Parathyroid adenoma (tissue), 2 donors: ENCODE measurements around the gene BRD9.

Experiments
- H2AFZ ChIP-seq: fragments of 300-600 bp; sonication (generic); one replicate; pipeline ENCODE4 v1.7.0; 2017; ENCODE audit warnings: antibody characterized with exemption, mild to moderate bottlenecking
- H3K27ac ChIP-seq: fragments of 300-600 bp; sonication (generic); one replicate; pipeline ENCODE4 v1.7.0; 2017
- H3K27me3 ChIP-seq: fragments of 300-600 bp; sonication (generic); one replicate; pipeline ENCODE4 v1.7.0; 2017; ENCODE audit warnings: low read length; ENCODE audit not compliant: control insufficient read depth, insufficient read depth
- H3K36me3 ChIP-seq: fragments of 300-600 bp; sonication (generic); one replicate; pipeline ENCODE4 v1.7.0; 2017; ENCODE audit warnings: low read length; ENCODE audit not compliant: control insufficient read depth, insufficient read depth
- H3K4me1 ChIP-seq: fragments of 300-600 bp; sonication (generic); one replicate; pipeline ENCODE4 v1.7.0; 2017; ENCODE audit warnings: control low read depth
- H3K4me2 ChIP-seq: fragments of 300-600 bp; sonication (generic); one replicate; pipeline ENCODE4 v1.7.0; 2017; ENCODE audit warnings: low read length
- H3K4me3 ChIP-seq: fragments of 300-600 bp; sonication (generic); one replicate; pipeline ENCODE4 v1.7.0; 2017; ENCODE audit warnings: low read depth, low read length
- H3K79me2 ChIP-seq: fragments of 300-600 bp; sonication (generic); one replicate; pipeline ENCODE4 v1.7.0; 2017; ENCODE audit warnings: control low read depth
- H3K9ac ChIP-seq: fragments of 300-600 bp; sonication (generic); one replicate; pipeline ENCODE4 v1.7.0; 2017; ENCODE audit warnings: mild to moderate bottlenecking
- H3K9me3 ChIP-seq: fragments of 300-600 bp; sonication (generic); one replicate; pipeline ENCODE4 v1.7.0; 2017; ENCODE audit warnings: low read length; ENCODE audit not compliant: control insufficient read depth
- TF ChIP-seq, protein P1 (sequence below): fragments of 300-600 bp; sonication (generic); IDR thresholded peaks from one replicate; pipeline ENCODE4 v1.7.0; 2017; ENCODE audit warnings: antibody characterized with exemption, mild to moderate bottlenecking
- donor health status: primary hyperparathyroidism.

Gene BRD9

DNA sequence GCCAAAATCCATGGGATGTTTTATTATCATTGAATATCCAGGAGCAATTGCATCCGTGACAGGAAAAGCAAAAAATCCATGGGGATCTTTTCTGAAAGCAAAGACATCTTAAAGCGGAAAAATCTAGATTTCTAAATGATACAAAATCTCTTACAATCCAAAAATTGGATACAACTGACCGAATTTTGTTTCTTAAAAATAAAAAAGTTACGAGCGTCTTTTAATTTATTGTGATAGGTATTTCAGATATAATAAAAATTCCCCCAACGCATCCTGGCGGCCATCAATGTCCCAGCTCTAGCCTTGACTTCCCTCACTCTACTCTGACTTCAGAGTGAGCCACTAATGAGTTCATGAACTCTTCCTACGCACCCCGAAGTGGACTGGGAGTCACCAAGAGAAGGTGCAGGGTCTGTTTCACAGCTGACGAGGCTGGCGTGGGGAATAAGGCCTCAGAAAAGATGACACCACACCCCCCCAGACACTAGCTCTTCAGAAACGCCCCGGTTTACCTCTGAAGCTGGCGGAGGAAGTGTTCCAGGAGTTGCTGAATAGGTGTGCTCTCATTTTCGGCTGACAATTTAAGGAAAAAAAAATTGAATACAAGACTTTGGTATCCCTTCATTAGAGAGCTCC, 3.4 kb downstream of the BRD9 start:
- Histone ChIP-seq H2AFZ (no peak overlapping the region), H3K4me3 (no peak overlapping the region), H3K4me2 (no peak overlapping the region), H3K79me2 (peaks cover 12% of the 10 kb centered on the region), H3K36me3 (no peaks in the 10 kb centered on the region), H3K27me3 (no peaks in the 10 kb centered on the region), H3K9me3 (no peaks in the 10 kb centered on the region), H3K4me1 (peaks cover 3% of the 10 kb centered on the region), H3K9ac (no peak overlapping the region), H3K27ac (no peak overlapping the region)
- TF ChIP-seq, protein P1, sequence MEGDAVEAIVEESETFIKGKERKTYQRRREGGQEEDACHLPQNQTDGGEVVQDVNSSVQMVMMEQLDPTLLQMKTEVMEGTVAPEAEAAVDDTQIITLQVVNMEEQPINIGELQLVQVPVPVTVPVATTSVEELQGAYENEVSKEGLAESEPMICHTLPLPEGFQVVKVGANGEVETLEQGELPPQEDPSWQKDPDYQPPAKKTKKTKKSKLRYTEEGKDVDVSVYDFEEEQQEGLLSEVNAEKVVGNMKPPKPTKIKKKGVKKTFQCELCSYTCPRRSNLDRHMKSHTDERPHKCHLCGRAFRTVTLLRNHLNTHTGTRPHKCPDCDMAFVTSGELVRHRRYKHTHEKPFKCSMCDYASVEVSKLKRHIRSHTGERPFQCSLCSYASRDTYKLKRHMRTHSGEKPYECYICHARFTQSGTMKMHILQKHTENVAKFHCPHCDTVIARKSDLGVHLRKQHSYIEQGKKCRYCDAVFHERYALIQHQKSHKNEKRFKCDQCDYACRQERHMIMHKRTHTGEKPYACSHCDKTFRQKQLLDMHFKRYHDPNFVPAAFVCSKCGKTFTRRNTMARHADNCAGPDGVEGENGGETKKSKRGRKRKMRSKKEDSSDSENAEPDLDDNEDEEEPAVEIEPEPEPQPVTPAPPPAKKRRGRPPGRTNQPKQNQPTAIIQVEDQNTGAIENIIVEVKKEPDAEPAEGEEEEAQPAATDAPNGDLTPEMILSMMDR: no peak

DNA sequence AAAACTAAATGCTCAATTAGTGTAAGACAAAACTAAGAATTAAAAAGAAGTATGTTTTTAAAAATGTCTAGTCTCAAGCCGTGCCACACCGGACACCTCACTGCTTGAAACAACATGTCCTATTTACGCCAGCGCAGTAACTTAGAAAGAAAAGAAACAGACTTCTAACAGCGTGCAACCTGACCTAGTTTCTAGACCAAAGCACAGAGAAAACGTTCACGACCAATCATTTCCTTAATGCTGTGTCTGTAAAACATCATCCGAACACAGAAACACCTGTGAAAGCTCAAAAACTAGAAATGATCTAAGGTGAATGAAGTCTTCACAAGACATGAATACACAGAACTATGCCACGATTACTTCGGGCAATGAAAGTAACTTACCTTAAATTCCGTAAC, 4.0 kb downstream of the BRD9 start:
- no peak overlapping the region for H3K4me3 ChIP-seq
- no peak overlapping the region for H3K27ac ChIP-seq
- no peak overlapping the region for H3K9ac ChIP-seq
- no peaks in the 10 kb centered on the region for H3K36me3 ChIP-seq
- no peak overlapping the region for H2AFZ ChIP-seq
- H3K27me3 ChIP-seq: no peaks in the 10 kb centered on the region
- H3K4me1 ChIP-seq: peaks cover 3% of the 10 kb centered on the region
- H3K79me2 ChIP-seq: peaks cover 15% of the 10 kb centered on the region
- TF ChIP-seq, protein P1: no peak
- no peaks in the 10 kb centered on the region for H3K9me3 ChIP-seq
- H3K4me2 ChIP-seq: no peak overlapping the region

DNA sequence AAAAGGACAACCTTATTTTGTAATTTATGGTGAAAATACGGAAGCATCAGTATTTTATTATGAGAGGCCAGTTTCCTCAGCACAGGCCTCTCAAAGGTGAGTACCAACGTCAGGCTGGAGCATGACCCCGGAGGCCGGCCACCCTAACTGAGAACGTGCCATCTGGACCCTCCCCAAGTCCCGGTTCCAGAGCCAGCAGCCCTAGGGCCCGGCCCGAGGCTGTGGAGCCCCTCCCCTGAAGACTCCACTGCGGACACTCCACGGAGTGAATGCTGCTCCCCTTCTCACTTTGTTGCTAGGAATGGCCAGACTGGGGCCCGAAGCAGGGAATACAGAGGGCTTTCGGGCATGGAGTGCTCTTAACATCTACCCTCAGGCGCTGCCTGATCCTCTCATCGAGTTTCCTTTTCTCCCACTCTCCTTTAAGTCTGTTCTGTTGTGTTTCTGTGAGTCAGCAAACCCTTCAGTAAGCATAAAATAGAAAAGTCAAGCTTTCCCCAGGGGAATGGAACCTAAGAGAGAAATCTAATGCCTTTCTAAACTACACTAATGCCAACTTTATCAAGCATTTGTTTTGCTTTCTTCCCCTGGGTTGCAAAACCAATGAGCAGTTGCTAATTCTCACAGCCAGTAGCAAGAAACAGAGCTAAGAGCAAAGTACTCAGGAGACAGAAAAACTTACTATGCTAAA, 4.5 kb downstream of the BRD9 start:
- TF ChIP-seq, protein P1: no peak
- H3K9me3 ChIP-seq: no peaks in the 10 kb centered on the region
- no peaks in the 10 kb centered on the region for H3K36me3 ChIP-seq
- no peak overlapping the region for H2AFZ ChIP-seq
- H3K4me3 ChIP-seq: no peak overlapping the region
- no peak overlapping the region for H3K4me2 ChIP-seq
- H3K9ac ChIP-seq: no peak overlapping the region
- H3K4me1 ChIP-seq: peaks cover 3% of the 10 kb centered on the region
- H3K27ac ChIP-seq: no peak overlapping the region
- H3K27me3 ChIP-seq: no peaks in the 10 kb centered on the region
- H3K79me2 ChIP-seq: peaks cover 18% of the 10 kb centered on the region

DNA sequence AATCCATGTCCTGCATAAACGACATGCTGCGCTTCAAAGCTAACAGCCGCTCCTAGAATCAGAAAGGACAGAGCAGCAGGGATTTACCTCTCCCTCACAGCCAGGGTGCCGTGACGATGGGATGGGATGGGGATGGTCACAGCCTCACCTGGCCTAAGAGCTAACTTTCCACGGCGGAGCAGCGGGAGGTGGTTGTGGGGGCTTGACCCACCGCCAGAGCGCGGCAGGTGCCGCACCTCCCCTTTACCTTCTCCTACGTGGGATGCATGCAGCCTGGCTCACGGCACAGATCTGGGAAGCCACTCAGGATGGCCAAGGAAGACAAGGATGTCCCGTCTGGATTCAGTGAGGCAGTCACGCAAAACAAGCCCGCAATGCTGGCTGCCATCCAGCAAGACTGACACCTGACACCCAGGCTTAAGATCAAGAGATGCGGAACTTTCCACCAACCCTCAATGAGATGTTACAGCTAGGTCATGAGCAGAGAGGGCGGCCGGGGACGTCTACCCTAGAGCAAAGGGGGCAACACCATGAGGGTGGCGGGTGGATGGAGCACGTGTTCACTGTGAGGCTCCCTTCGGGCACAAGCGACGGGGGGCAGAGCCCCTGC, 5.8 kb downstream of the BRD9 start:
- Histone ChIP-seq H3K36me3 (no peaks in the 10 kb centered on the region), H3K27ac (no peak overlapping the region), H3K4me1 (peaks cover 3% of the 10 kb centered on the region), H3K27me3 (no peaks in the 10 kb centered on the region), H2AFZ (no peak overlapping the region), H3K4me3 (no peak overlapping the region), H3K4me2 (no peak overlapping the region), H3K9ac (no peak overlapping the region), H3K9me3 (no peaks in the 10 kb centered on the region), H3K79me2 (peaks cover 18% of the 10 kb centered on the region)
- TF ChIP-seq, protein P1: no peak
